HG02759 (cell line): ENCODE data around the gene MCM7.

Experiments
- ATAC-seq: cut with Tn5 transposase; IDR thresholded peaks from one replicate; pipeline ENCODE4 v1.9.1; 2021; ENCODE audit warnings: mild to moderate bottlenecking, moderate library complexity; ENCODE audit not compliant: unreplicated experiment

MCM7 gene

GRCh38 chr7:100098913-100099312, 2.3 kb downstream of the MCM7 start:
- ATAC-seq, result no peak

- no peak for ATAC-seq
Measured at GRCh38 chr7:100095704-100096103, 5.5 kb downstream of the MCM7 start.

DNA sequence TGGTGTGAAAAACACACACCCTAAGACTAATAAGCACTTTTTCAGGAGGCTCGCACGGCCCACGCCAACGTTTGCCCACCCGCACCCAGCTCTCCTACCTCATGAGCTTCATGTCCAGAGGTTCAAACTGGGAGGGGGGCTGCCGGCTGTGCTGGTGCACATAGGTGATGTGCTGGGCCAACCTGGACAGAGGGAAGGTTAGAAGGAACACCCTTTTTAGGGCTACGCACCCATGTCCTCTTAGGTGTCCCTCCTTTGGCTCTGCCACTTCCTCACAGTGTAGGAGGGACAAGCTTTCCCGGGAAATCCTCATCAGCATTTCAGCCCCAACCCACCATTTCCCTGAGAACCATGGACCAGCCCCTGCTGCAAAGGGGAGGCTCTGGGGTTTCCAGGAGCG, 5.9 kb downstream of the MCM7 start:
- no peak for ATAC-seq

DNA sequence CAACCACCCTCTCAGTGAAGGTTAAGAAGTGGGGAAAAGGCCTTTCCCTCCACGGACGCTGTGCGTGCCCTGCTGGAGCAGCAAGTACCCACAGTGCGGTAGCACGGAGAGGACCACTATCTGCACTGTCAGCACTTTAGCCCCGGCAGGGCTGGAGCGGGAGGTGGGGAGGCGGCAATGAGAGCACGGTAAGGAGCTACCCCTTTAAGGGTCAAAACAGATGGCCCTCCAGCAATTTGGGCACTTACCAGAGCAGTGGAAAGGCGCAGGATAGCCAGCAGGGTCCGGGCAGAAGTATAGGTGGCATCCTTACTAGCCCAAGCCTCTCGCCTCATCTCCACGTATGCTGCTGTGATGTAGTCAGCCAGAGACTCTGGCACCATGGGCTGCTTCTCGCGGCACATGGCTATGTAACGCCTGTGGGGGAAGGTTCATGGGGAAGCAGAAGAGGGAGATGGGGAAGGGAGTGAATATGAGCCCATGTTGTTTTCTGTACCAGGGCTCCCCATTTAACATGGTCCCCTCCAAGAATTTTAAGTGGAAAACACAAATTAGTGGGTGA, 7.2 kb downstream of the MCM7 start:
- ATAC-seq, result no peak

DNA sequence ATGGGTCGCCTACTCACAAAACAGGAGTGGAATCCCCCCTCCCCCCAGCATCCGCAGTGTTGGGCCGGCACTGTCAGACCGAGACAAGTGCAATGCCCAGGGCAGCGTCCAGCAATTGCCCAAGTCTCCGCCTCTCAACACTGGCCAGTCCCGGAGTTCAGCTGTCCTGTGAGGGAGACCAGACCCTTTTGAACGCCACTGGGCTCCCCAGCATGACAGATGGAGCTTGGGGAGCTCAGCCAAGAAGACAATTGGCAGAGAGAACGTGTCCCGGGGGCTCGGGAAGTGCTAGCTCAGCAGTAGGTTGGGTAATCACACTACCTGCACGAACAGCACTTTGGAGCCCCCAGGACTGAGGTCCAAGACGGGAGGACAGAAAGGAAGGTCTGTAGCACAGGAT, 7.7 kb downstream of the MCM7 start:
- no peak for ATAC-seq

- no peak for ATAC-seq
Measured at GRCh38 chr7:100093054-100093453, 8.1 kb downstream of the MCM7 start.

DNA sequence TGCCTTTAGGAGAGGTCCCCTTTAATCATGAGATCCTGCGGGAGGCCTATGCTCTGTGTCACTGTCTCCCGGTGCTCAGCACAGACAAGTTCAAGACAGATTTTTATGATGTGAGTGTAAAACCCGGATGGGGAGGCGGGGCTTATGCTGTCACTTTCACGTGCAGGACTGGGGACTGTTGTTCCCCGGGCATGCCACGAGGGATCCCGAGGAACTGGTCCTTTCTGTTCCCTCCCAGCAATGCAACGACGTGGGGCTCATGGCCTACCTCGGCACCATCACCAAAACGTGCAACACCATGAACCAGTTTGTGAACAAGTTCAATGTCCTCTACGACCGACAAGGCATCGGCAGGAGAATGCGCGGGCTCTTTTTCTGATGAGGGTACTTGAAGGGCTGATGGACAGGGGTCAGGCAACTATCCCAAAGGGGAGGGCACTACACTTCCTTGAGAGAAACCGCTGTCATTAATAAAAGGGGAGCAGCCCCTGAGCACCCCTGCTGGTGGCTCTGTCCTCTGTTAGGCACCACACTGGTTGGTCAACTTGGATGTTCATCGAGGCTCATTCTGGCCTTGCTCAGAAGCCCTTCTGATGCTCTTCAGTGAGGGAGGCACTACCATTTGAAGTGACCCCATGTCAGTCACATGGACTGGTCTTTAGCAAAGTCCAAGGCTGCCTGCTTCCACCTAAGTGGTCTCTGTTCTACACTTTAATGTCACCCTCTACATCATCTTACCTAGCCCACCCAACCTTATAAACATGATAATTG, 9.6 kb downstream of the MCM7 start:
- no peak for ATAC-seq

DNA sequence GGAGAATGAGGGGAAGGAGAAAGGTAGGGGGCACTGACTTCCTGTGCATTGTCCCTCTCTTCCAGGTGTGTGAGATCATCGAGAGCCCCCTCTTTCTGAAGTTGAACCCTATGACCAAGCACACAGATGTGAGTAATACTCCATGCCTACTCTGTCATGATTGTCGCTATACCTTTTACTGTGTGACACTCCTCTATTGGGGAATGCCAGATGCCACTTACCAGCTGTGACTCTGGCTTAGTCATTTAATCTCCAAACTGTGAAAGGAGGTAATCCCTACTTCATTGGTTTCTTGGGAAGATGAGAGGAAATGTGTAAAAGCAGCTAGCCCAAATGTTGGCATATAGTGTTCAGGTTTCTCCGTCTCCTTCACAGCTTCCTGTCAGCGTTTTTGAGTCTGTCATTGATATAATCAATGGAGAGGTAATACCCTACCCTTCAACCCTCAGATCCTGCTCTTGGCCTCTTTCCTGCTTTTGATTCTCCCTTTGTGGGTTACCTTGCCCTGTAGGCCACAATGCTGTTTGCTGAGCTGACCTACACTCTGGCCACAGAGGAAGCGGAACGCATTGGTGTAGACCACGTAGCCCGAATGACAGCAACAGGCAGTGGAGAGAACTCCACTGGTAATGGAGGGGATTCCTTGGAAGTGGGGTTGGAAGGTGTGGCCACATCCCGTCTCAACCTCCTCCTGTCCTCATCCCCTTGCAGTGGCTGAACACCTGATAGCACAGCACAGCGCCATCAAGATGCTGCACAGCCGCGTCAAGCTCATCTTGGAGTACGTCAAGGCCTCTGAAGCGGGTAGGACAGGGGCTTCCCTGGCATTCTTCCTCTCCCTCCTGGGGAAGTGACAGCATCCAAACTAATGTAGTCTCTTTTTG, 10.4 kb downstream of the MCM7 start:
- ATAC-seq, result no peak

DNA sequence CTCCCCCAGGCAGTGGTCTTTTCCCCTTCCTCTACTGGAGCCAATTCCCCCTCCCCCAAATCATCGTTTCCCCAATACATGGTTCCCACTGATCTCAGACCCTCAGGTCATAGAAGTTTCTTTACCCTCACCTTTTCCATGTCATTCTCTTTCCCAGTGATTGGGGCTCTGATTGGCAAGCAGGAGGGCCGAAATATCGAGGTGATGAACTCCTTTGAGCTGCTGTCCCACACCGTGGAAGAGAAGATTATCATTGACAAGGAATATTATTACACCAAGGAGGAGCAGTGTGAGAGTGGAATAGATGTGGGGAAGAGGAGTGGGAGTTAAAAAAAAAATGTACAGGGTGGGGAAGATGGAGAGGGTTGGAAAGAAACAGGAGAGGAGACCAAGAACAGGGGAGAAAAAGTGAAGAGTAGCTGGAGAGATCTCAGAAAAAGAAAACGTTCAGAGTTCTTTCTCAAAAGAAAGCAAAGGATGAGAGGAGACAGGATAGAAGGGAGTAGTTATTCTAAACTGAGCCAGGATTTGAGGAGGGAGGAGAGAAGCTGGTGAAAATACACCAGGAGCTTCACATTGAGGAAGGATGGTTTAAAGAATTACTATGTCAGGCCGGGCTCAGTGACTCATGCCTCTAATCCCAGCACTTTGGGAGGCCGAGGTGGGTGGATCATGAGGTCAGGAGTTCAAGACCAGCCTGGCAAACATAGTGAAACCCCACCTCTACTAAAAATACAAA, 11.6 kb downstream of the MCM7 start:
- ATAC-seq, result no peak

- ATAC-seq, result peak; percentile 74
Measured at GRCh38 chr7:100088621-100089457, 12.4 kb downstream of the MCM7 start, which contains the start of gene COPS6. COPS6 (plus strand) TSS chr7:100088969; CDS start chr7:100088991, 22 bp downstream.

GRCh38 chr7:100088095-100088620, 13.0 kb downstream of the MCM7 start:
- ATAC-seq, result peak; percentile 29

GRCh38 chr7:100087055-100087750, 14.0 kb downstream of the MCM7 start:
- no peak for ATAC-seq

- ATAC-seq, result no peak
Measured at GRCh38 chr7:100085515-100085914, 15.7 kb downstream of the MCM7 start.

DNA sequence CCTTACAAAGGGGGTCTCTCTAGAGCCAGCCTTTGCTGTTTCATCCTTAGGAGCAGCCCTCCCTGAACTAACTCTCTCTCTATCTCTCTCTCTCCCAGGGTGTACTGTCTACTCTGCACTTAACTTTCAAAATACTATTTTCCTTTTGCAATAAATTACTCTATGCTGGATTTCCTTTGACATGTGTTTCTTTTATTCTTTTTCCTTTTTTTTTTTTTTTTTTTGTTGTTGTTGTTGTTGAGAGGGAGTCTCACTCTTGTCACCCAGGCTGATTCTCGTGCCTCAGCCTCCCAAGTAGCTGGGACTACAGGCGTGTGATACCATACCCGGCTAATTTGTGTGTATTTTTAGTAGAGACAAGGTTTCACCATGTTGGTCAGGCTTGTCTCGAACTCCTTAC, 18.2 kb downstream of the MCM7 start:
- ATAC-seq, result no peak

GRCh38 chr7:100081535-100082102, 19.6 kb downstream of the MCM7 start, which contains the start of gene ZNF3:
ZNF3 (minus strand) TSS chr7:100081723; CDS start chr7:100077357, 4,366 bp downstream.
- peak; percentile 86 for ATAC-seq

- ATAC-seq, result no peak
Measured at GRCh38 chr7:100080907-100081534, 20.2 kb downstream of the MCM7 start.

- no peak for ATAC-seq
Measured at GRCh38 chr7:100079024-100079560, 22.1 kb downstream of the MCM7 start.

- ATAC-seq, result no peak
Measured at GRCh38 chr7:100077205-100077604, 24.0 kb downstream of the MCM7 start.
